Bronchial epithelial cell (primary cell): ENCODE measurements around the gene GNL3L. TPM values are rescaled to one million over a fixed set of nuclear protein-coding genes. Genes with fewer than 3 reads are reported as not detected.
A peak's percentile ranks its signal among the peaks of the same experiment; 100 is the strongest.
"Not testable (repeated sequence)": the region's sequence is repeated elsewhere in the genome, so short reads cannot be mapped to it uniquely, and the experiment has no call there.

Experiments used
- DNase-seq: peaks from one replicate; pipeline ENCODE4 v3.0.0-alpha.2; 2010; ENCODE audit warnings: low read depth
- FAIRE-seq: peaks from 2 replicates; lab custom pipeline; 2011; peaks lifted over from hg19 to GRCh38; lab: Jason Lieb, UNC
- H3K27me3 ChIP-seq: 2 replicates; pipeline ENCODE4 v1.5.1; 2011; ENCODE audit warnings: low read length; ENCODE audit not compliant: control insufficient read depth, insufficient read depth
- H3K36me3 ChIP-seq: 2 replicates; pipeline ENCODE4 v1.5.1; 2011; ENCODE audit warnings: low read length; ENCODE audit not compliant: control insufficient read depth, insufficient read depth
- H3K4me3 ChIP-seq: 2 replicates; pipeline ENCODE4 v1.5.1; 2011; ENCODE audit warnings: mild to moderate bottlenecking, low read depth, low read length, control low read depth
- total RNA-seq: library from RNA; depleted of rRNA; stranded (reverse); fragments of >200 nt; gene quantifications from 2 replicates; pipeline ENCODE4 v1.2.1, GENCODE V29; 2014
- TF ChIP-seq, protein P1 (sequence below): IDR thresholded peaks from 2 replicates; pipeline ENCODE4 v1.5.1; 2011; ENCODE audit warnings: mild to moderate bottlenecking, moderate library complexity, low read length, control low read depth, inconsistent platforms; ENCODE audit not compliant: insufficient read depth, severe bottlenecking

Gene GNL3L
- total RNA-seq = 20.5 and 26.9 TPM in 2 replicates

DNA sequence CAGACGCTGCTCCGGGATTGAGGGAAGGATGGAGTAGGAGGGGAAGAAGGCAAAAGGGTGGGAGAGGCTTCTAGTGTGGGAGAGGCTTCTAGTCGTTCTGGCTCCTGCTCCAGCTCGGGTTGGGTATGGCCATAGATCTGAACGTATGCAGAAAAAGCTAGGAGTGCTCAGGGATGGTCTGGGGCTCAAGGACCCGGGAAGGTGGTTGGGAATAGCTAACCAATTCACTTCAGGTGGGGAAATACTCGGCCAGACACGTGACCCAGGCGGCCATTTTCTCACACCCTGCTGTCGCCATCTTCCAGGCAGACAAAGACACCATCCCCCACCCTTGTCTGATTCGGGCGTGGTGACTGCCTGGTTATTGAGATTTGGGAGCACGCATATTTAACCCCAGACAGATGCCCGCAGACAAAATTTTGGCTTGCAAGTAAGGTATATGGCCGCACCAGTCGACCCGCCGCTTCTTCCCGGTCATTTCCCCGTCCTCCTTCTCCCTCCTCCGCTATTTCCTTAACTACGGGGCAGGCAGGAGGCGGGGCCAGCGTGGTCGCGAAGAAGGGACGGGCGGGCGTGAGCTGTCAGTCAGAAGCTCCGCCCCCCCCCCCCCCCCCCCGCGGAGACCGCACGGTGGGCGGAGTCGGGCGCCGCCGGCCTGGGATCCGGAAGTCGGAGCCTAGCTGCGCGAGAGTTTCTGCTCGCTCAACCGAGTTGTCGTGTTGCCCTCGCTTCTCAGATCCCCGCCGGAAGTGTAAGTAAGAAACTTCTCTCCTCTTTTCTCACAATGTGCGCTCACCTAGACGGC, at the start of gene GNL3L:
TSS of gene GNL3L (plus strand) at position 668 of the 805 bp plus-strand sequence. CDS start 2,348 bp downstream, outside the sequence.
- H3K4me3 ChIP-seq = peak within 1 kb of the TSS; percentile 80
- H3K27me3 ChIP-seq = no peaks in the 10 kb centered on the region
- TF ChIP-seq, protein P1, sequence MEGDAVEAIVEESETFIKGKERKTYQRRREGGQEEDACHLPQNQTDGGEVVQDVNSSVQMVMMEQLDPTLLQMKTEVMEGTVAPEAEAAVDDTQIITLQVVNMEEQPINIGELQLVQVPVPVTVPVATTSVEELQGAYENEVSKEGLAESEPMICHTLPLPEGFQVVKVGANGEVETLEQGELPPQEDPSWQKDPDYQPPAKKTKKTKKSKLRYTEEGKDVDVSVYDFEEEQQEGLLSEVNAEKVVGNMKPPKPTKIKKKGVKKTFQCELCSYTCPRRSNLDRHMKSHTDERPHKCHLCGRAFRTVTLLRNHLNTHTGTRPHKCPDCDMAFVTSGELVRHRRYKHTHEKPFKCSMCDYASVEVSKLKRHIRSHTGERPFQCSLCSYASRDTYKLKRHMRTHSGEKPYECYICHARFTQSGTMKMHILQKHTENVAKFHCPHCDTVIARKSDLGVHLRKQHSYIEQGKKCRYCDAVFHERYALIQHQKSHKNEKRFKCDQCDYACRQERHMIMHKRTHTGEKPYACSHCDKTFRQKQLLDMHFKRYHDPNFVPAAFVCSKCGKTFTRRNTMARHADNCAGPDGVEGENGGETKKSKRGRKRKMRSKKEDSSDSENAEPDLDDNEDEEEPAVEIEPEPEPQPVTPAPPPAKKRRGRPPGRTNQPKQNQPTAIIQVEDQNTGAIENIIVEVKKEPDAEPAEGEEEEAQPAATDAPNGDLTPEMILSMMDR = no peak
- FAIRE-seq (no peak), DNase-seq (peak; percentile 67)
- no peaks in the 10 kb centered on the region for H3K36me3 ChIP-seq

GRCh38 chrX:54482839-54483593, 47.0 kb upstream of the GNL3L start:
- DNase-seq (no peak), FAIRE-seq (no peak)
- Histone ChIP-seq H3K27me3 (no peaks in the 10 kb centered on the region), H3K36me3 (no peaks in the 10 kb centered on the region), H3K4me3 (no peak overlapping the region)
- TF ChIP-seq, protein P1 = no peak

- DNase-seq (no peak), FAIRE-seq (no peak)
- H3K4me3 ChIP-seq = no peak overlapping the region
- TF ChIP-seq, protein P1 = no peak
- H3K27me3 ChIP-seq = no peaks in the 10 kb centered on the region
- H3K36me3 ChIP-seq = no peaks in the 10 kb centered on the region
These were observed 46.1 kb upstream of the GNL3L start for GRCh38 chrX:54483946-54484345.

- Histone ChIP-seq H3K36me3 (no peaks in the 10 kb centered on the region), H3K4me3 (no peak overlapping the region), H3K27me3 (no peaks in the 10 kb centered on the region)
- TF ChIP-seq, protein P1 = no peak
- no peak for DNase-seq
- no peak for FAIRE-seq
These were observed 45.4 kb upstream of the GNL3L start for GRCh38 chrX:54484666-54485065.

DNA sequence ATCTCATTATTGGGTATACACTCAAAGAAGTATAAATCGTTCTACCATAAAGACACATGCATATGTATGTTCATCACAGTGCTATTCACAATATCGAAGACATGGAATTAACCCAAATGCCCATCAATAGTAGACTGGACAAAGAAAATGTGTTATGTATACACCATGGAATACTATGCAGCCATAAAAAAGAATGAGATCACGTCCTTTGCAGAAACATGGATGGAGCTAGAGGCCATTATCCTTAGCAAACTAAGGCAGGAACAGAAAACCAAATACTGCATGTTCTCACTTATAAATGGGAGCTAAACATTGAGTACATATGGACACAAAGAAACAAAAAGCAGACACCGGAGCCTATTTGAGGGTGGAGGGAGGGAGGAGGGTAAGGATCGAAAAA, 40.2 kb upstream of the GNL3L start:
- not testable (repeated sequence) for FAIRE-seq, H3K4me3 ChIP-seq, H3K36me3 ChIP-seq, DNase-seq, H3K27me3 ChIP-seq

GRCh38 chrX:54492340-54492739, 37.7 kb upstream of the GNL3L start:
- DNase-seq = peak; percentile 44
- no peak for FAIRE-seq
- H3K27me3 ChIP-seq = no peaks in the 10 kb centered on the region
- H3K36me3 ChIP-seq = no peaks in the 10 kb centered on the region
- TF ChIP-seq, protein P1 = no peak
- no peak overlapping the region for H3K4me3 ChIP-seq
